ENCODE data around the gene PRR36.
"Not testable (repeated sequence)": the region's sequence is repeated elsewhere in the genome, so short reads cannot be mapped to it uniquely, and the experiment has no call there.

Gene PRR36

GRCh38 chr19:7874076-7874896, at the start of gene PRR36:
Gene PRR36 (minus strand): TSS chr19:7874390. CDS start chr19:7873689, 701 bp downstream.
- no peak for DNase-seq (ENCODE audit: low read depth in 4 of 4, low spot score in 1 of 4)

- DNase-seq (ENCODE audit: low read depth in 4 of 4, low spot score in 1 of 4): no peak
Measured at GRCh38 chr19:7923295-7924191, 49.4 kb upstream of the PRR36 start.

GRCh38 chr19:7922836-7923195, 48.6 kb upstream of the PRR36 start:
- no peak for DNase-seq (ENCODE audit: low read depth in 4 of 4, low spot score in 1 of 4)

DNA sequence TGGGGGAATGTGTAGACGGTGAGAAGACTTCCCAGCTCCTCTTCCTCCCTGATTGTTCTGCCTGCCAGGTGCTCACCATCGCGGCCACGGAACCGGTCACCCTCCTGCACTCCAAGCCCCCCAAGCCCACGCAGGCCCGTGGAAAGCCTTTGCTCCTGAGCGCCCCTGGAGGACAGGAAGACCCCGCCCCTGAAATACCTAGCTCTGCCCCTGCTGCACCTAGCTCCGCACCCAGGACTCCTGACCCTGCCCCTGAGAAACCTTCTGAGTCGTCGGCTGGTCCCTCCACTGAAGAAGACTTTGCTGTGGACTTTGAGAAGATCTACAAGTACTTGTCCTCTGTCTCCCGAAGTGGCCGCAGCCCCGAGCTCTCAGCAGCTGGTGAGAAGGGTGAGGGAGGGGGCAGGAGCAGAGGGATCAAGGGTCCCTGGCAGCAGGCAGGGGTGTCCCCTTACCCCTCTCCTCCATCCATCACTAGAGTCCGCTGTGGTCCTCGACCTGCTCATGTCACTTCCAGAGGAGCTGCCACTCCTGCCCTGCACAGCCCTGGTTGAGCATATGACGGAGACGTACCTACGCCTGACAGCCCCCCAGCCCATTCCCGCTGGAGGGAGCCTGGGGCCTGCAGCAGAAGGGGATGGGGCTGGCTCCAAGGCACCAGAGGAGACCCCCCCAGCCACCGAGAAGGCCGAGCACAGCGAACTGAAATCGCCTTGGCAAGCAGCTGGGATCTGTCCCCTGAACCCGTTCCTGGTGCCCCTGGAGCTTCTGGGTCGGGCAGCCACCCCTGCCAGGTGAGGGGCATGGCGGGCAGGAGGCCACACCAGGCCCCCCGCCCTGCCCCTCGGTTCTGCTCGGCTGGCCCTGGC, 48.0 kb upstream of the PRR36 start:
- DNase-seq (ENCODE audit: low read depth in 4 of 4, low spot score in 1 of 4): no peak

GRCh38 chr19:7921302-7921966, 47.2 kb upstream of the PRR36 start:
- DNase-seq (ENCODE audit: low read depth in 4 of 4, low spot score in 1 of 4): no peak

DNA sequence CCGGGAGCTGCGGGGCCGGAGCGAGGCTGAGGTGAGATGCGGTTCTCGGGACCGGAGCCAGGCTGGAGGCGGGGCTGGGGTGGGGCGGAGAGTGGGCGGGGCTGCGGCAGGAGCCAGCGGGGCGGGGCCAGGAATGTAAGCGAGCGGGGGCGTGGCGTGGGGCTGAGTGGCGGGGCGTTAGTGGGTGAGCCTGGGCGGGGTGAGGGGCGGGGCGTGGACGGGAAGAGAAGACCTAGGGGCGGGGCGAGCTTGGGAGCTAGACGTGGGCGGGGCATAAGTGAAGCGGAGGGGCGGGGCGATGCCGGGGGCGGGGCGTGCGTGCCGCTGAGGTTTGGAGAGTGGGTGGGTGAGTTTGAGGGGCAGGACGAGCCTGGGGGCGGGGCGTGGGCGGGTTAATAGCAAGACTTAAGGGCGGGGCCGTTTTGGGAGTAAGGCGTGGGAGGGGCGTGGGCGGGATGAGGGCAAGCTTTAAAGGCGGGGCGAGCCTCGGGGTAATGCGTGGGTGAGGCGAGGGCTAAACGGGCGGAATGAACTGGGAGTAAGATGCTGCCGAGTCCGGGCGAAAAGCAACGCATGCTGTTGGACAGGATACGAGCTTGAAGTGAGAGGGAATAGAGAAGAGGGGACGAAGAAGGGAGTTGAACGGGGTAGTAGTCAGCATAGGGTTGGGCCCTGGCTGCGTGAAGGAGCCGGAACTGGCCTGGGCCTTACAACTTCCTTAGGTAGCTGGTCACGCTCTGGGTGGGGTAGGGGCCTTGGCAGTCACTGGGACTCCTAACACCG, 46.5 kb upstream of the PRR36 start:
- peak; percentile 100 for DNase-seq (ENCODE audit: low read depth in 4 of 4, low spot score in 1 of 4)

- DNase-seq (ENCODE audit: low read depth in 4 of 4, low spot score in 1 of 4): peak; percentile 87 to 96 (median 91)
Measured at GRCh38 chr19:7919610-7920518, 45.7 kb upstream of the PRR36 start, which contains the start of gene SNAPC2. Gene SNAPC2 (plus strand): TSS chr19:7920338. CDS start chr19:7920367, 29 bp downstream.

DNA sequence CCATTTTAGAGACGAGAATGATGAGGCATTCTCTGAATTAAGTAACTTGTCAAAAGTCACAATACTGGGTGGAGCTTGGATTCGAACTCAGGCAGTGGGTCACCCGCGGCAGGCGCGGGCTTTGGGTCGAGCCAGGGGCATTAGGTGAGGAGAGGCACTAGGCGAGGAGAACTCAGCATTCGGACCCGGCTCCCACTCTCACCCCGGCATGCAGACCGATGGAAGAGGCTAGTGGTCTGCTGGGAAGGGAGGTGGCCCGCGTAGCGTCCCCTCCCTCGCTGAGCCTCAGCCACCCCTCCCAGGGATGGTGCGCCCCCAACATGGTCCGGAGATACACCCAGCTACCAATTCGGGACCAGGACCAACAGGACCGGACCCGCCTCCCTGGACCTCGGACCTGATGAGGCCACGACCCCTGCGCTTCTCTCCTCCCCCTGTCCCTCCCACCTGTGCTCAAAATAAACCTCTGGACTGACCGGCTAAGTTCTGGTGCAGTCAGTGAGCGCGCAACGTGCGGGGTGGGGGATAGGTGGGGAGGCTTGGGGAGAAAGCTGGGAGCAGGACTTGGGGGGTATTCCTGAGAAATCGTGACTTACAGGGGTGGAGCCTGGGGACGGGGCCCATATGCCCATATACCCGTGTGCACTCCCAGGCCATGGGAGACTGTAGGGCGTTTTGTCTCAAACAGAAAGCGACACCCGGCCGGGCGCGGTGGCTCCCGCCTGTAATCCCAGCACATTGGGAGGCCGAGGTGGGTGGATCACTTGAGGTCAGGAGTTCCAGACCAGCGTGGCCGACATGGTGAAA, 44.6 kb upstream of the PRR36 start:
- DNase-seq (ENCODE audit: low read depth in 4 of 4, low spot score in 1 of 4): no peak

DNA sequence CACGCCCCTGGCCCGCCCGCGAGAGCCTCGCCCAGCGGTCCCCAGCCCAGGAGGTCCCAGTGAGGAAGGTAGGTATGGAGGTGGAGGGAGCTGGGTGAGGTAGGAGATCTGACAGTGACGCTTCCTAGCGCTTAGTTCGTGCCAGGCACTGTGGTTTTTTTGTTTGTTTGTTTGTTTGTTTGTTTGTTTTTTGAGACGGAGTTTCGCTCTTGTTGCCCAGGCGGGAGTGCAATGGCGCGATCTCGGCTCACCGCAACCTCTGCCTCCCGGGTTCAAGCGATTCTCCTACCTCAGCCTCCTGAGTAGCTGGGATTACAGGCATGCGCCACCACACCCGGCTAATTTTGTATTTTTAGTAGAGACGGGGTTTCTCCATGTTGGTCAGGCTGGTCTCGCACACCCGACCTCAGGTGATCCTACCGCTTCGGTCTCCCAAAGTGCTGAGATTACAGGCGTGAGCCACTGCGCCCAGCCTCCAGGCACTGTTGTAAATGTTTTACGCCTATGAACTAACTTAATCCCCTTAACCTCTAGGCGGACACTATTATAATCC, 43.9 kb upstream of the PRR36 start:
- DNase-seq (ENCODE audit: low read depth in 4 of 4, low spot score in 1 of 4): not testable (repeated sequence)

DNA sequence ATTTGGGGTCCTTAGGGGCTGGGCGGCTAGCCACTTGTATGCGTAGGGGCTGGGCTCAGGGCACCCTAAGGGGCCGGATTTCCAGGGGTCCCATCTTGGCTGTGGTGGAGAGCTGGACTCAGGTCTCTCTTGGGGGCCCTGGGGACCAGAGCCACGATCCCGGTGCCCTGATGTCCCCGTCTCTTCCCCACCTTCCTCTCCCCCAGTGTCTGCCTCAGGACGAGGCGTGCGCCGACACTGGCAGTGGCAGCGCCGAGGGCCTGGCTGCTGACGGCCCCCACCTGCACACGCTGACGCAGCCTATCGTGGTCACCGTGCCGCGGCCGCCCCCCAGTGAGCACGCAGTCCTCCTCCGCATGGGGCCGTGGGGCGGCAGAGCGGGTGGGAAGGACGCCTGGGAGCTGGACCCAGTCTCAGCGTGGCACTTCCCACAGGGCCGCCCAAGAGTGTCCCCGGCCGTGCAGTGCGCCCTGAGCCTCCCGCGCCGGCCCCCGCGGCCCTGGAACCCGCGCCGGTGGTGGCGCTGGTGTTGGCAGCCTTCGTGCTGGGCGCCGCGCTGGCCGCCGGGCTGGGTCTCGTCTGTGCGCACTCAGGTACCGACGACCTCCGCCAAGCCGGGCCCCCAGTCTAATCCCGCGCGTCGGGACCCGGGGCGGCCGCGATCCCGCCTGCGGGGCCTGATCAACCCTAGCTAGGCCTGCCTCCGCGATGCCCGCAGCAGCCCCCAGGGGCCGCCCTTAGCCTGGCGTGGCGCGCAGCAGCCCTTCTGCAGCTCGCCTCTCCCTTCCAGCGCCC, 43.3 kb upstream of the PRR36 start:
- peak in 1 of 4 experiments; percentile 51 for DNase-seq (ENCODE audit: low read depth in 4 of 4, low spot score in 1 of 4)

DNA sequence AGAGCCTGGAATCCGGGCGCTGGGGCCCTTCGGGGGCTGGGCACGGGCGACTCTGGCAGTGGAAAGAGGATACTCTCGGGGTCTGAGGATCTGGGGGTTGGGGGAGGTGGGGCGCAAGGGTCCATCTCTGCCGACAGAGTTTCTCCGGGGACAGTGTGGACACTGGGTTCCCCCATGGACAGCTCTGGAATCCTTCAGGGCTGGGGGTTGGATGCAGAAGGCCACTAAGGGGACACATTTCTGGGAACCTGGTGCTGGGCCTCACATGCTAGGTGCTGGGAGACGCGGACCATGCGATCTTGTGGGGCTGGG, 42.7 kb upstream of the PRR36 start:
- DNase-seq (ENCODE audit: low read depth in 4 of 4, low spot score in 1 of 4): no peak

DNA sequence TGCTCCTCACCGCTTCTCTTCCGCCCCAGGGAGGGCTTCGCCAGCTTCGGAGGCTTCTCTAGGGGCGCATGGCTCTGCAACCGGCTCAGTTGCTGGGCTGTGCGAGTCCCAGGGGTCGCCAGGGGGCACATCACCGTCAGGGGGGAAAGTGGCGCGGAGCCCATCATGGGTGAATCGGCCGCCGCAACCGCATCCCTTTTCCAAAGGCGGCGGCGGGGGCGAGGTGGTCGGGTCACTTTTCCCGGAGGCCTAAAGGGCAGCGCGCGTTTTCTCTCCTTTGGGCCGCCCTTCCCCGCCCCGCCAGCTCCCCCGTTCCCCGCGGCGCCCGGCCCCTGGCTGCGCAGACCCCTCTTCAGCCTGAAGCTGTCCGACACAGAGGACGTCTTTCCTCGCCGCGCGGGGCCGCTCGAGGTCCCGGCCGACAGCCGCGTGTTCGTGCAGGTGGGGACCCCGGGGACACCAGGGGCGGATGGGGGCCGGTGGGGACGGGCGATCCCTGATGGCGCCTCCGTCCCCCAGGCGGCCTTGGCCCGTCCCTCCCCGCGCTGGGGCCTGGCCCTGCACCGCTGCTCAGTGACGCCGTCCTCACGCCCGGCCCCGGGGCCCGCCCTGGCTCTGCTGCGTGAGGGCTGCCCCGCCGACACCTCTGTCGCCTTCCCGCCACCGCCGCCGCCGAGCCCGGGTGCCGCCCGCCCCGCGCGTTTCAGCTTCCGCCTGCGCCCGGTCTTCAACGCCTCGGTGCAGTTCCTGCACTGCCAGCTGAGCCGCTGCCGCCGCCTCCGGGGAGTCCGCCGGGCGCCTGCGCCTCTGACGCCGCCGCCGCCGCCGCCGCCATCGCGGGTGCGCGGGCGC, 42.1 kb upstream of the PRR36 start:
- peak in 2 of 4 experiments; percentile 49 to 55 for DNase-seq (ENCODE audit: low read depth in 4 of 4, low spot score in 1 of 4)

DNA sequence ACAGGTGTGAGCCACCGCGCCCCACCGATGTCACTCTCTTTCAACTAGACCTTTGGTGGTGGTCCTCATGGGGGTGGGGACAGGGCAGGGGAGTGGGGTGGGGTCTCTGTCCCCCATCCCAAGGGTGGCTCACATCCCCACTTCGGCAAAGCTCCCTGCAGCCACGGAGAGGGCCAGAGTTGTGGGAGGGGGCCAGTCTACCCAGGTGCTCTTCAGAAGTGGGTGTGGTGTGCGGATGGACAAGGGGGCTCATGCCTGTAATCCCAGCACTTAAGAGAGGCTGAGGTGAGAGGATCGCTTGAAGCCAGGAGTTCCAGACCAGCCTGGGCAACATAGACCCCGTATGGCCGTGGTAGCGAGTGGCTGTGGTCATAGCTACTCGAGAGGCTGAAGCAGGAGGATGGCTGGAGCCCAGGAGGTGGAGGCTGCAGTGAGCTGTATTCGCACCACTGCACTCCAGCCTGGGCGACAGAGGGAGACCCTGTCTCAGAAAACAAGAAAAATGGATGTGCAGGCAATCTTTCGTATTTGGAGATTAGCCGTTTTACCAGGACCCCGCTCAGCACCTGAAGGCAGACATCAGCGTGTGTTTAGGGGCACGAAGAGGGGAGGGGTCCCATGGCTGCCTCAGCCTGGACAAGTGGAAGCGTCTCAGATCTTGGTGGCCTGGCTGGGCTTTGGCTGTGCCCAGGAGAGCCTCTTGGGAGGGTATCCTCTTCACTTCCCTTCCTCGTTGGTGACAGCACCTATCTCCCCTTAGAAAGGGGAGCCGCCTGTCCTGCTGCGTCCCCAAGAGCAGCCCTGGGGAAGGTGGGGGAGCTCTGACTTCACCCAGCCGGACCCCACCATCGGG, 41.3 kb upstream of the PRR36 start:
- no peak for DNase-seq (ENCODE audit: low read depth in 4 of 4, low spot score in 1 of 4)

GRCh38 chr19:7914598-7915045, 40.4 kb upstream of the PRR36 start, which contains the start of gene TGFBR3L:
Gene TGFBR3L (plus strand): TSS chr19:7914830.
- no peak for DNase-seq (ENCODE audit: low read depth in 4 of 4, low spot score in 1 of 4)

DNA sequence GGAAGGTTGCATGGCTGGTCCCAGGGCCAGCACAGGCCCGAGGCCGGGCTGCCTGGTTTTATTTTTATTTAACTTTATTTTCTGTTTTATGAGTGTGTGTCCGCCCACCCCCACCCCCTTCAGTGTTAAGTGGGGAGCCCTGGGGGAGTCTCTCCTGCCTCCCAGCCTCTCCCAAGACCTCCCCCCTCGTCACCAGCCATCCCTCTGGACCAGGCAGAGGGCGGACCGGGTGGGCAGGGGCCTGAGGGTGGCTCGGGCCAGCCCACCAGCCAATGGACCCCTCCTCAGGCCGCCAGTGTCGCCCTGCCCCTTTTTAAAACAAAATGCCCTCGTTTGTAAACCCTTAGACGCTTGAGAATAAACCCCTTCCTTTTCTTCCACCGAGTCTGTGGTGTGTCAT, 39.9 kb upstream of the PRR36 start:
- DNase-seq (ENCODE audit: low read depth in 4 of 4, low spot score in 1 of 4): no peak
